H9 (cell line): Measurements from ENCODE around the gene ALKBH7. TPM values are rescaled to one million over a fixed set of nuclear protein-coding genes. Genes with fewer than 3 reads are reported as not detected.

ENCODE experiments used
- DNase-seq: peaks from one replicate; pipeline ENCODE4 v3.0.0-alpha.2; 2017
- H2AFZ ChIP-seq: one replicate; pipeline ENCODE4 v1.6.1; 2013; ENCODE audit warnings: mild to moderate bottlenecking, low read length, control low read depth, moderate library complexity
- H2AK5ac ChIP-seq: 2 replicates; pipeline ENCODE4 v1.6.1; 2013; ENCODE audit warnings: low read length, control low read depth, mixed read lengths; ENCODE audit not compliant: insufficient read length
- H2BK120ac ChIP-seq: one replicate; pipeline ENCODE4 v1.6.1; 2013; ENCODE audit warnings: low read depth, mild to moderate bottlenecking, low read length, control low read depth, inconsistent platforms; ENCODE audit not compliant: poor library complexity, severe bottlenecking
- H2BK12ac ChIP-seq: 2 replicates; pipeline ENCODE4 v1.6.1; 2013; ENCODE audit warnings: low read length, control low read depth, mixed read lengths, low read depth; ENCODE audit not compliant: insufficient read length
- H2BK15ac ChIP-seq: 2 replicates; pipeline ENCODE4 v1.6.1; 2013; ENCODE audit warnings: low read depth, low read length, control low read depth
- H2BK20ac ChIP-seq: one replicate; pipeline ENCODE4 v1.6.1; 2013; ENCODE audit warnings: low read depth, mild to moderate bottlenecking, low read length, control low read depth, inconsistent platforms; ENCODE audit not compliant: poor library complexity, severe bottlenecking
- H2BK5ac ChIP-seq: 2 replicates; pipeline ENCODE4 v1.6.1; 2013; ENCODE audit warnings: low read length, control low read depth, mixed read lengths; ENCODE audit not compliant: insufficient read length
- H3K14ac ChIP-seq: 2 replicates; pipeline ENCODE4 v1.6.1; 2013; ENCODE audit warnings: low read length, control low read depth; ENCODE audit not compliant: insufficient read depth
- H3K18ac ChIP-seq: 2 replicates; pipeline ENCODE4 v1.6.1; 2013; ENCODE audit warnings: low read depth, mild to moderate bottlenecking, mixed read lengths, low read length, control low read depth; ENCODE audit not compliant: insufficient read length
- H3K23ac ChIP-seq: 2 replicates; pipeline ENCODE4 v1.6.1; 2013; ENCODE audit warnings: low read length, control low read depth, mixed read lengths, low read depth; ENCODE audit not compliant: insufficient read length
- H3K23me2 ChIP-seq: 2 replicates; pipeline ENCODE4 v1.6.1; 2013; ENCODE audit warnings: low read depth, mild to moderate bottlenecking, mixed read lengths, low read length, control low read depth; ENCODE audit not compliant: insufficient read length, poor library complexity, severe bottlenecking
- H3K27ac ChIP-seq: 2 replicates; pipeline ENCODE4 v1.5.1; 2013; ENCODE audit warnings: low read length, control low read depth, mixed read lengths, low read depth; ENCODE audit not compliant: insufficient read length
- H3K27me3 ChIP-seq: 2 replicates; pipeline ENCODE4 v1.6.1; 2013; ENCODE audit warnings: low read length, control low read depth, inconsistent platforms; ENCODE audit not compliant: insufficient read depth
- H3K4ac ChIP-seq: 2 replicates; pipeline ENCODE4 v1.6.1; 2013; ENCODE audit warnings: low read depth, mild to moderate bottlenecking, control low read depth, inconsistent platforms, low read length, moderate library complexity
- H3K4me1 ChIP-seq: 2 replicates; pipeline ENCODE4 v1.6.1; 2013; ENCODE audit warnings: low read length, control low read depth, inconsistent platforms; ENCODE audit not compliant: insufficient read depth
- H3K4me2 ChIP-seq: 2 replicates; pipeline ENCODE4 v1.6.1; 2013; ENCODE audit warnings: low read length, control low read depth, mixed read lengths; ENCODE audit not compliant: insufficient read length, insufficient read depth
- H3K56ac ChIP-seq: 2 replicates; pipeline ENCODE4 v1.6.1; 2013; ENCODE audit warnings: low read depth, mild to moderate bottlenecking, mixed read lengths, low read length, control low read depth; ENCODE audit not compliant: insufficient read length
- H3K79me1 ChIP-seq: 2 replicates; pipeline ENCODE4 v1.6.1; 2013; ENCODE audit warnings: low read depth, mild to moderate bottlenecking, moderate library complexity, low read length, control low read depth, inconsistent platforms; ENCODE audit not compliant: insufficient read depth, poor library complexity, severe bottlenecking
- H3K79me2 ChIP-seq: 2 replicates; pipeline ENCODE4 v1.6.1; 2013; ENCODE audit warnings: low read length, control low read depth, inconsistent platforms; ENCODE audit not compliant: insufficient read depth
- H3K9ac ChIP-seq: 2 replicates; pipeline ENCODE4 v1.6.1; 2013; ENCODE audit warnings: low read length, control low read depth, mixed read lengths; ENCODE audit not compliant: insufficient read length; ENCODE audit errors: extremely low read depth
- H3K9me3 ChIP-seq: one replicate; pipeline ENCODE4 v1.6.1; 2013; ENCODE audit warnings: low read depth, low read length, inconsistent platforms; ENCODE audit not compliant: control insufficient read depth
- H3T11ph ChIP-seq: one replicate; pipeline ENCODE4 v1.6.1; 2013; ENCODE audit warnings: mild to moderate bottlenecking, low read length, control low read depth, inconsistent platforms
- H4K20me1 ChIP-seq: one replicate; pipeline ENCODE4 v1.6.1; 2013; ENCODE audit not compliant: control insufficient read depth, insufficient read length, insufficient read depth
- H4K5ac ChIP-seq: 2 replicates; pipeline ENCODE4 v1.6.1; 2013; ENCODE audit warnings: low read depth, mild to moderate bottlenecking, mixed read lengths, low read length, control low read depth; ENCODE audit not compliant: insufficient read length
- H4K8ac ChIP-seq: replicated peaks from 2 replicates; pipeline ENCODE4 v1.6.1; 2013; ENCODE audit warnings: low read length, control low read depth, mixed read lengths, low read depth; ENCODE audit not compliant: insufficient read length
- H4K91ac ChIP-seq: 2 replicates; pipeline ENCODE4 v1.6.1; 2013; ENCODE audit warnings: low read depth, mild to moderate bottlenecking, moderate library complexity, mixed read lengths, low read length, control low read depth; ENCODE audit not compliant: insufficient read length
- H3K27ac Mint-ChIP-seq, 3 experiments: 2 replicates in 2 of 3; 3 replicates in 1 of 3; pipeline ENCODE4 v1.8.0; 2020 to 2021; ENCODE audit warnings: mixed read lengths in 3 of 3, mild to moderate bottlenecking in 1 of 3, moderate library complexity in 1 of 3
- H3K27me3 Mint-ChIP-seq: 2 replicates; pipeline ENCODE4 v1.8.0; 2021; ENCODE audit warnings: low read depth, mild to moderate bottlenecking, moderate library complexity, mixed read lengths
- H3K36me3 Mint-ChIP-seq, 3 experiments: 2 replicates in 2 of 3; 3 replicates in 1 of 3; pipeline ENCODE4 v1.8.0; 2020 to 2021; ENCODE audit warnings: low read depth in 3 of 3, mixed read lengths in 3 of 3; ENCODE audit not compliant: insufficient read depth in 1 of 3
- H3K4me1 Mint-ChIP-seq, 2 experiments: 2 replicates each; pipeline ENCODE4 v1.8.0; 2020; ENCODE audit warnings: mixed read lengths in 2 of 2
- H3K4me3 Mint-ChIP-seq, 2 experiments: 2 replicates in 1 of 2; 3 replicates in 1 of 2; pipeline ENCODE4 v1.8.0; 2020 to 2021; ENCODE audit warnings: mild to moderate bottlenecking in 2 of 2, mixed read lengths in 2 of 2, moderate library complexity in 1 of 2
- H3K9me3 Mint-ChIP-seq, 2 experiments: 2 replicates in 1 of 2; 3 replicates in 1 of 2; pipeline ENCODE4 v1.8.0; 2020; ENCODE audit warnings: mild to moderate bottlenecking in 2 of 2, mixed read lengths in 2 of 2, moderate library complexity in 1 of 2
- CTCF ChIP-seq: fragments of 200-600 bp; sonication (generic); conservative IDR thresholded peaks from 3 replicates; pipeline ENCODE4 v1.8.0; 2021; ENCODE audit warnings: antibody characterized with exemption, mild to moderate bottlenecking
- WGBS: extraction: QIAGEN DNeasy Blood & Tissue Kit; methylation state at CpG from one replicate; pipeline ENCODE4 v1.1.7; 2013; ENCODE audit warnings: missing lambda C conversion rate, low lambda C conversion rate, mixed read lengths; ENCODE audit not compliant: insufficient read length; ENCODE audit errors: extremely low coverage; 5-methylcytosine and 5-hydroxymethylcytosine counted together
- total RNA-seq: library from RNA; stranded (reverse); gene quantifications from 2 replicates; pipeline ENCODE4 v1.2.1, GENCODE V29; 2021

Gene ALKBH7
- total RNA-seq, 1 experiment from 2014 or later, result 85.7 TPM

- no peak overlapping the region for H3K56ac ChIP-seq
- no peak overlapping the region for H2BK12ac ChIP-seq
- H3K4me1 ChIP-seq, result no peaks in the 10 kb centered on the region
- H3K4ac ChIP-seq, result no peak overlapping the region
- H3K18ac ChIP-seq, result no peak overlapping the region
- H2BK5ac ChIP-seq, result no peak overlapping the region
- peaks cover 3 to 19% of the 10 kb centered on the region in 2 experiments for H3K4me1 Mint-ChIP-seq
- H2BK15ac ChIP-seq, result no peak overlapping the region
- no peak overlapping the region for H3K4me3 Mint-ChIP-seq
- H4K91ac ChIP-seq, result no peak overlapping the region
- H4K20me1 ChIP-seq, result no peaks in the 10 kb centered on the region
- no peak overlapping the region for H3K4me2 ChIP-seq
- H3K79me1 ChIP-seq, result no peaks in the 10 kb centered on the region
- H3K27ac Mint-ChIP-seq, result no peak overlapping the region
- no peaks in the 10 kb centered on the region for H3K27me3 ChIP-seq
- no peak overlapping the region for H4K8ac ChIP-seq
- peaks cover 6 to 15% (median 15%) of the 10 kb centered on the region in 3 experiments; a peak in 6 of 7 replicates for H3K36me3 Mint-ChIP-seq
- H3T11ph ChIP-seq, result no peak overlapping the region
- WGBS, result no CpG with 5 or more reads among the region's 6 CpGs
- H3K9me3 ChIP-seq, result no peaks in the 10 kb centered on the region
- no peak overlapping the region for H3K14ac ChIP-seq
- H3K23me2 ChIP-seq, result no peaks in the 10 kb centered on the region
- no peaks in the 10 kb centered on the region for H3K27me3 Mint-ChIP-seq
- no peak overlapping the region for H3K23ac ChIP-seq
- no peak overlapping the region for H2AK5ac ChIP-seq
- no peak overlapping the region for H3K9ac ChIP-seq
- DNase-seq, result no peak
- no peaks in the 10 kb centered on the region for H3K79me2 ChIP-seq
- no peak overlapping the region for H2BK20ac ChIP-seq
- no peak overlapping the region for H2BK120ac ChIP-seq
- no peak overlapping the region for H3K27ac ChIP-seq
- no peak overlapping the region for H4K5ac ChIP-seq
- no peak overlapping the region for H2AFZ ChIP-seq
- TF ChIP-seq CTCF, result no peak
- no peaks in the 10 kb centered on the region for H3K9me3 Mint-ChIP-seq
Observed at GRCh38 chr19:6409346-6409745, 36.8 kb downstream of the ALKBH7 start.
